ENCODE data around the gene NADSYN1.

DNA sequence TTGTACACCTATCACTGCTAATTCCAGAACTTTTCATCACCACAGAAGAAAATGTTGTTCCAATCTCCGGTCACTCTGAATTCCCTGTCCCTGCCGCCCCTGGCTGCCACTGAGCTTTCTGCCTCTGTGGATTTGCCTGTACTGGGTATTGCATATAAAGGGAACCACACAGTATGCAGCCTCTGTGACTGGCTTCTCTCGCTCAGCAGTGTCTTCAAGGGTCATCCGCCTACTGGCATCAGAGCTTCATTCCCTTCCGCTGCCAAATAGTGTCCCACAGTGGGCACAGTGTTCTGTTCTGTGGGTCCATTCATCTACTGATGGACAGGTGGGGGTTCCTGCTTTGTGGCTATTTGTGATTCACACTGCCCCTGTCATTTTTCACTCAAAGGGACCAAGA is 10.1 kb upstream of the NADSYN1 start:
- TF ChIP-seq, protein P1, sequence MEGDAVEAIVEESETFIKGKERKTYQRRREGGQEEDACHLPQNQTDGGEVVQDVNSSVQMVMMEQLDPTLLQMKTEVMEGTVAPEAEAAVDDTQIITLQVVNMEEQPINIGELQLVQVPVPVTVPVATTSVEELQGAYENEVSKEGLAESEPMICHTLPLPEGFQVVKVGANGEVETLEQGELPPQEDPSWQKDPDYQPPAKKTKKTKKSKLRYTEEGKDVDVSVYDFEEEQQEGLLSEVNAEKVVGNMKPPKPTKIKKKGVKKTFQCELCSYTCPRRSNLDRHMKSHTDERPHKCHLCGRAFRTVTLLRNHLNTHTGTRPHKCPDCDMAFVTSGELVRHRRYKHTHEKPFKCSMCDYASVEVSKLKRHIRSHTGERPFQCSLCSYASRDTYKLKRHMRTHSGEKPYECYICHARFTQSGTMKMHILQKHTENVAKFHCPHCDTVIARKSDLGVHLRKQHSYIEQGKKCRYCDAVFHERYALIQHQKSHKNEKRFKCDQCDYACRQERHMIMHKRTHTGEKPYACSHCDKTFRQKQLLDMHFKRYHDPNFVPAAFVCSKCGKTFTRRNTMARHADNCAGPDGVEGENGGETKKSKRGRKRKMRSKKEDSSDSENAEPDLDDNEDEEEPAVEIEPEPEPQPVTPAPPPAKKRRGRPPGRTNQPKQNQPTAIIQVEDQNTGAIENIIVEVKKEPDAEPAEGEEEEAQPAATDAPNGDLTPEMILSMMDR (IDR thresholded peaks at IDR 0.05): no peak
- no peak for TF ChIP-seq POLR2A (IDR thresholded peaks at IDR 0.05)

Measured in body of pancreas (tissue), 4 donors.